ENCODE measurements around the gene VASN. TPM values are rescaled to one million over a fixed set of nuclear protein-coding genes. Genes with fewer than 3 reads are reported as not detected.
A peak's percentile ranks its signal among the peaks of the same experiment; 100 is the strongest.

The VASN gene
- total and polyA plus RNA-seq, 9 of the 15 experiments (the other 6 are each of a cell fraction or from before 2014, with no cell fraction given) = 0.01 to 2.5 (median 0.41) TPM; not detected in 1

DNA sequence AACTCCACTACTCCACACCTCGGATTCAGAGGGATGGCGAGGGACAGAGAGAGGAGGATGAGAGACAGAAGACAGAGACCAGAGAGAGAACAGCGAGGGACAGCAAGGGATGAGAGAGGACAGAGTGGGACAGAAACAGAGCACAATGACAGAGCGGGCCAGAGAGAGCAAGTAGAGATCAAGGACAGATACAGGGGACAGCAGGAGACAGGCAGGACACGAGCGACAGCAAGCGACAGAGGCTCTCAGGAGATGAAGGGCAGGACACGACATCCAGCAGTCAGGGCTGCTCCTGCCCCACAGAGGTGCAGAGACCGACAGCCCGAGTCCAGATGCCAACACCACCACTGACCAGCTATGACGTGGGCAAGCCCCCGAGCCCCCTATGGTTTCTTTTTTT lies 29.9 kb downstream of the VASN start:
- Histone ChIP-seq H4K20me1 (replicated peaks; ENCODE audit: control insufficient read depth, insufficient read depth, low read length) (peaks cover 14% of the 10 kb centered on the region; the same call in 1 of the 2 replicates), H3K79me2 (ENCODE audit: control insufficient read depth, insufficient read depth, low read length) (no peaks in the 10 kb centered on the region; the same call in 2 of the 3 replicates), H2AFZ (ENCODE audit: low read depth, low read length) (no peak overlapping the region), H3K9ac (ENCODE audit: insufficient read depth in 1 of 2, low read depth in 2 of 2, low read length in 2 of 2) (peak overlapping the region in 1 of 2 experiments; percentile 83; a peak in 2 of 4 replicates), H3K9me3 (replicated peaks; ENCODE audit: control insufficient read depth, insufficient read depth, low read depth, low read length) (no peaks in the 10 kb centered on the region), H3K4me1 (replicated peaks in 1 of 2; ENCODE audit: control insufficient read depth in 2 of 2, insufficient read depth in 2 of 2, low read length in 2 of 2) (peaks cover 0 to 29% of the 10 kb centered on the region in 2 experiments; a peak in 2 of 5 replicates), H3K27ac (ENCODE audit: extremely low read depth, low read depth, low read length) (no peak overlapping the region), H3K4me2 (ENCODE audit: insufficient read depth, low read length) (no peak overlapping the region), H3K4me3 (no peak overlapping the region), H3K9me1 (ENCODE audit: control insufficient read depth, insufficient read depth, low read length) (no peaks in the 10 kb centered on the region), H3K36me3 (ENCODE audit: control insufficient read depth, insufficient read depth, low read length) (peaks cover 73% of the 10 kb centered on the region; the same call in 2 of the 3 replicates), H3K27me3 (ENCODE audit: control insufficient read depth in 2 of 2, insufficient read depth in 2 of 2, low read length in 2 of 2) (no peaks in the 10 kb centered on the region)
- DNase-seq (ENCODE audit: extremely low read depth in 1 of 4, low spot score in 3 of 4) (no peak), ATAC-seq (no peak), FAIRE-seq (no peak)
- no TSS peak for BruUV-seq (replicated peaks)
- ChIA-PET POLR2A (interaction anchor here (2.1 kb wide), 1 partner anchor 40 kb away, joined by 9 read pairs; no protein-coding TSS in a partner anchor), CTCF (ENCODE audit: low intra/inter-chr PET ratio) (interaction anchor here (0.9 to 6.4 kb wide), 3 partner anchors 42 to 419 kb away, joined by 3 to 70 read pairs (median 3); no protein-coding TSS in a partner anchor)
- intact Hi-C loops (cut with micrococcal nuclease) = loop anchor here (5.0 to 10.0 kb wide), 3 partner anchors 139 to 417 kb away; no protein-coding TSS in a partner anchor
- in situ Hi-C loops (cut with MboI) = loop anchor here (5.0 kb wide), 1 partner anchor 39 kb away; no protein-coding TSS in a partner anchor
- WGBS (ENCODE audit: insufficient coverage, low coverage, missing lambda C conversion rate) = 88% methylated on average over 9 of the region's 12 CpGs
- 0 out of 2 replicates have a peak, but pooled peaks have one; percentile 29 for TF ChIP-seq POLR2A (conservative IDR thresholded peaks at IDR 0.05)
- TF ChIP-seq, protein P1, sequence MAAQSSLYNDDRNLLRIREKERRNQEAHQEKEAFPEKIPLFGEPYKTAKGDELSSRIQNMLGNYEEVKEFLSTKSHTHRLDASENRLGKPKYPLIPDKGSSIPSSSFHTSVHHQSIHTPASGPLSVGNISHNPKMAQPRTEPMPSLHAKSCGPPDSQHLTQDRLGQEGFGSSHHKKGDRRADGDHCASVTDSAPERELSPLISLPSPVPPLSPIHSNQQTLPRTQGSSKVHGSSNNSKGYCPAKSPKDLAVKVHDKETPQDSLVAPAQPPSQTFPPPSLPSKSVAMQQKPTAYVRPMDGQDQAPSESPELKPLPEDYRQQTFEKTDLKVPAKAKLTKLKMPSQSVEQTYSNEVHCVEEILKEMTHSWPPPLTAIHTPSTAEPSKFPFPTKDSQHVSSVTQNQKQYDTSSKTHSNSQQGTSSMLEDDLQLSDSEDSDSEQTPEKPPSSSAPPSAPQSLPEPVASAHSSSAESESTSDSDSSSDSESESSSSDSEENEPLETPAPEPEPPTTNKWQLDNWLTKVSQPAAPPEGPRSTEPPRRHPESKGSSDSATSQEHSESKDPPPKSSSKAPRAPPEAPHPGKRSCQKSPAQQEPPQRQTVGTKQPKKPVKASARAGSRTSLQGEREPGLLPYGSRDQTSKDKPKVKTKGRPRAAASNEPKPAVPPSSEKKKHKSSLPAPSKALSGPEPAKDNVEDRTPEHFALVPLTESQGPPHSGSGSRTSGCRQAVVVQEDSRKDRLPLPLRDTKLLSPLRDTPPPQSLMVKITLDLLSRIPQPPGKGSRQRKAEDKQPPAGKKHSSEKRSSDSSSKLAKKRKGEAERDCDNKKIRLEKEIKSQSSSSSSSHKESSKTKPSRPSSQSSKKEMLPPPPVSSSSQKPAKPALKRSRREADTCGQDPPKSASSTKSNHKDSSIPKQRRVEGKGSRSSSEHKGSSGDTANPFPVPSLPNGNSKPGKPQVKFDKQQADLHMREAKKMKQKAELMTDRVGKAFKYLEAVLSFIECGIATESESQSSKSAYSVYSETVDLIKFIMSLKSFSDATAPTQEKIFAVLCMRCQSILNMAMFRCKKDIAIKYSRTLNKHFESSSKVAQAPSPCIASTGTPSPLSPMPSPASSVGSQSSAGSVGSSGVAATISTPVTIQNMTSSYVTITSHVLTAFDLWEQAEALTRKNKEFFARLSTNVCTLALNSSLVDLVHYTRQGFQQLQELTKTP (IDR thresholded peaks at IDR 0.05; ENCODE audit: low read depth in 1 of 2, partially characterized antibody in 2 of 2) = no peak
- TF ChIP-seq, protein P2, sequence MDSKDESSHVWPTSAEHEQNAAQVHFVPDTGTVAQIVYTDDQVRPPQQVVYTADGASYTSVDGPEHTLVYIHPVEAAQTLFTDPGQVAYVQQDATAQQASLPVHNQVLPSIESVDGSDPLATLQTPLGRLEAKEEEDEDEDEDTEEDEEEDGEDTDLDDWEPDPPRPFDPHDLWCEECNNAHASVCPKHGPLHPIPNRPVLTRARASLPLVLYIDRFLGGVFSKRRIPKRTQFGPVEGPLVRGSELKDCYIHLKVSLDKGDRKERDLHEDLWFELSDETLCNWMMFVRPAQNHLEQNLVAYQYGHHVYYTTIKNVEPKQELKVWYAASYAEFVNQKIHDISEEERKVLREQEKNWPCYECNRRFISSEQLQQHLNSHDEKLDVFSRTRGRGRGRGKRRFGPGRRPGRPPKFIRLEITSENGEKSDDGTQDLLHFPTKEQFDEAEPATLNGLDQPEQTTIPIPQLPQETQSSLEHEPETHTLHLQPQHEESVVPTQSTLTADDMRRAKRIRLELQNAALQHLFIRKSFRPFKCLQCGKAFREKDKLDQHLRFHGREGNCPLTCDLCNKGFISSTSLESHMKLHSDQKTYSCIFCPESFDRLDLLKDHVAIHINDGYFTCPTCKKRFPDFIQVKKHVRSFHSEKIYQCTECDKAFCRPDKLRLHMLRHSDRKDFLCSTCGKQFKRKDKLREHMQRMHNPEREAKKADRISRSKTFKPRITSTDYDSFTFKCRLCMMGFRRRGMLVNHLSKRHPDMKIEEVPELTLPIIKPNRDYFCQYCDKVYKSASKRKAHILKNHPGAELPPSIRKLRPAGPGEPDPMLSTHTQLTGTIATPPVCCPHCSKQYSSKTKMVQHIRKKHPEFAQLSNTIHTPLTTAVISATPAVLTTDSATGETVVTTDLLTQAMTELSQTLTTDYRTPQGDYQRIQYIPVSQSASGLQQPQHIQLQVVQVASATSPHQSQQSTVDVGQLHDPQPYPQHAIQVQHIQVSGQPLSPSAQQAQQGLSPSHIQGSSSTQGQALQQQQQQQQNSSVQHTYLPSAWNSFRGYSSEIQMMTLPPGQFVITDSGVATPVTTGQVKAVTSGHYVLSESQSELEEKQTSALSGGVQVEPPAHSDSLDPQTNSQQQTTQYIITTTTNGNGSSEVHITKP (IDR thresholded peaks at IDR 0.05; ENCODE audit: partially characterized antibody) = no peak

Measured in K562 (cell line).